HEK293T (cell line): Measurements from ENCODE around the gene MORC1.

Experiments used
- CTCF ChIA-PET: fragments of 350-600 bp; formaldehyde crosslinking; extraction: SDS; loops from one replicate; lab custom pipeline; 2021; ENCODE audit warnings: antibody characterized with exemption, inconsistent platforms; lab: Yijun Ruan, JAX
- POLR2A ChIA-PET: fragments of 350-600 bp; formaldehyde crosslinking; extraction: SDS; loops from one replicate; lab custom pipeline; 2020; ENCODE audit warnings: antibody characterized with exemption, inconsistent platforms; lab: Yijun Ruan, JAX
- DNase-seq: peaks from one replicate; pipeline ENCODE4 v3.0.0; 2012; ENCODE audit warnings: mixed read lengths; ENCODE audit errors: extremely low spot score
- ARNT ChIP-seq: fragments of 450-650 bp; IDR thresholded peaks from 2 replicates; pipeline ENCODE4 v1.6.1; 2017; ENCODE audit warnings: mild to moderate bottlenecking
- BHLHE40 ChIP-seq: fragments of 450-650 bp; IDR thresholded peaks from 2 replicates; pipeline ENCODE4 v1.6.1; 2016; ENCODE audit warnings: mild to moderate bottlenecking, moderate library complexity, borderline replicate concordance
- CTBP1 ChIP-seq: fragments of 450-650 bp; IDR thresholded peaks from 2 replicates; pipeline ENCODE4 v1.6.1; 2016; ENCODE audit warnings: borderline replicate concordance
- ELF4 ChIP-seq: fragments of 450-650 bp; IDR thresholded peaks from 2 replicates; pipeline ENCODE4 v1.6.1; 2017; ENCODE audit warnings: antibody characterized with exemption
- FOXA1 ChIP-seq: fragments of 450-650 bp; IDR thresholded peaks from 2 replicates; pipeline ENCODE4 v1.6.1; 2016; ENCODE audit warnings: mild to moderate bottlenecking
- FOXK2 ChIP-seq: fragments of 450-650 bp; IDR thresholded peaks from 2 replicates; pipeline ENCODE4 v1.6.1; 2016; ENCODE audit warnings: mild to moderate bottlenecking
- FOXM1 ChIP-seq: fragments of 450-650 bp; IDR thresholded peaks from 2 replicates; pipeline ENCODE4 v1.6.1; 2017; ENCODE audit warnings: mild to moderate bottlenecking, borderline replicate concordance
- HDGF ChIP-seq: fragments of 450-650 bp; IDR thresholded peaks from 2 replicates; pipeline ENCODE4 v1.6.1; 2017; ENCODE audit warnings: antibody characterized with exemption, borderline replicate concordance
- L3MBTL2 ChIP-seq: fragments of 450-650 bp; conservative IDR thresholded peaks from 2 replicates; pipeline ENCODE4 v1.6.1; 2016; ENCODE audit warnings: mild to moderate bottlenecking
- LEF1 ChIP-seq: fragments of 450-650 bp; IDR thresholded peaks from 2 replicates; pipeline ENCODE4 v1.6.1; 2017; ENCODE audit warnings: mild to moderate bottlenecking, borderline replicate concordance
- NFRKB ChIP-seq: fragments of 450-650 bp; IDR thresholded peaks from 2 replicates; pipeline ENCODE4 v1.6.1; 2016; ENCODE audit warnings: mild to moderate bottlenecking, moderate library complexity
- PKNOX1 ChIP-seq: fragments of 450-650 bp; IDR thresholded peaks from 2 replicates; pipeline ENCODE4 v1.6.1; 2016
- SP1 ChIP-seq: fragments of 450-650 bp; IDR thresholded peaks from 2 replicates; pipeline ENCODE4 v1.6.1; 2017
- SUZ12 ChIP-seq: fragments of 450-650 bp; IDR thresholded peaks from 2 replicates; pipeline ENCODE4 v1.6.1; 2016; ENCODE audit warnings: mild to moderate bottlenecking
- TARDBP ChIP-seq: fragments of 450-650 bp; IDR thresholded peaks from 2 replicates; pipeline ENCODE4 v1.6.1; 2016
- ZNF384 ChIP-seq: fragments of 450-650 bp; IDR thresholded peaks from 2 replicates; pipeline ENCODE4 v1.6.1; 2016

Gene MORC1

GRCh38 chr3:109021556-109021955 is 96.4 kb downstream of the MORC1 start:
- DNase-seq, result no peak
- CTCF ChIA-PET, result interaction anchor here (0.7 kb wide), 1 partner anchor 40 kb away, joined by 3 read pairs; no protein-coding TSS in a partner anchor
- POLR2A ChIA-PET, result no interaction called here
- no peak for TF ChIP-seq BHLHE40
- TF ChIP-seq CTBP1, result no peak
- TF ChIP-seq TARDBP, result no peak
- no peak for TF ChIP-seq NFRKB
- no peak for TF ChIP-seq L3MBTL2
- TF ChIP-seq PKNOX1, result no peak
- TF ChIP-seq ARNT, result no peak
- no peak for TF ChIP-seq FOXA1
- TF ChIP-seq SUZ12, result no peak
- no peak for TF ChIP-seq ELF4
- TF ChIP-seq SP1, result no peak

GRCh38 chr3:109018828-109019227 is 99.1 kb downstream of the MORC1 start:
- ChIA-PET POLR2A (no interaction called here), CTCF (interaction anchor here (0.7 kb wide), 1 partner anchor 84 kb away, joined by 3 read pairs; no protein-coding TSS in a partner anchor)
- no peak for DNase-seq
- TF ChIP-seq NFRKB, result no peak
- TF ChIP-seq CTBP1, result no peak
- no peak for TF ChIP-seq LEF1

GRCh38 chr3:109005443-109005842 is 112.5 kb downstream of the MORC1 start:
- ChIA-PET POLR2A (no interaction called here), CTCF (no interaction called here)
- TF ChIP-seq FOXA1 (no peak), TARDBP (no peak), SUZ12 (no peak)
- no peak for DNase-seq

GRCh38 chr3:108998436-108998835 is 119.5 kb downstream of the MORC1 start:
- POLR2A ChIA-PET, result no interaction called here
- DNase-seq, result no peak
- TF ChIP-seq HDGF, result no peak
- no peak for TF ChIP-seq CTBP1
- no peak for TF ChIP-seq BHLHE40
- no peak for TF ChIP-seq PKNOX1
- TF ChIP-seq FOXA1, result no peak
- CTCF ChIA-PET, result interaction anchor here (1.7 kb wide), 1 partner anchor 25 kb away, joined by 6 read pairs; no protein-coding TSS in a partner anchor

GRCh38 chr3:108985844-108986243 is 132.1 kb downstream of the MORC1 start:
- TF ChIP-seq CTBP1 (no peak), PKNOX1 (no peak), ZNF384 (no peak), FOXA1 (no peak), L3MBTL2 (no peak), FOXK2 (no peak), BHLHE40 (no peak), SUZ12 (no peak), HDGF (no peak), TARDBP (no peak), LEF1 (no peak), ARNT (no peak), SP1 (no peak), NFRKB (no peak), ELF4 (no peak)
- DNase-seq, result no peak
- ChIA-PET POLR2A (no interaction called here), CTCF (no interaction called here)

- ChIA-PET CTCF (no interaction called here), POLR2A (no interaction called here)
- TF ChIP-seq LEF1, result no peak
- no peak for TF ChIP-seq FOXM1
- no peak for TF ChIP-seq SUZ12
- TF ChIP-seq NFRKB, result no peak
- TF ChIP-seq FOXK2, result no peak
- no peak for TF ChIP-seq L3MBTL2
- no peak for TF ChIP-seq CTBP1
- TF ChIP-seq TARDBP, result no peak
- no peak for TF ChIP-seq ZNF384
- no peak for TF ChIP-seq SP1
- TF ChIP-seq ELF4, result no peak
- no peak for DNase-seq
These were observed 134.9 kb downstream of the MORC1 start for GRCh38 chr3:108983051-108983450.

GRCh38 chr3:108976058-108976457 is 141.9 kb downstream of the MORC1 start:
- ChIA-PET POLR2A (no interaction called here), CTCF (no interaction called here)
- TF ChIP-seq HDGF (no peak), LEF1 (no peak), NFRKB (no peak), ELF4 (no peak), FOXM1 (no peak), ARNT (no peak), BHLHE40 (no peak), TARDBP (no peak), CTBP1 (no peak), PKNOX1 (no peak), FOXA1 (no peak), L3MBTL2 (no peak), FOXK2 (no peak), SUZ12 (no peak), ZNF384 (no peak), SP1 (no peak)
- no peak for DNase-seq
